Melanocyte of skin (primary cell): ENCODE data around the gene CLEC4C. TPM values are rescaled to one million over a fixed set of nuclear protein-coding genes. Genes with fewer than 3 reads are reported as not detected.

ENCODE experiments used
- small RNA-seq, 2 donors: library from RNA; depleted of rRNA; stranded (forward); fragments of <200 nt; gene quantifications; one replicate each; pipeline ENCODE3, GENCODE V24; 2012
- total RNA-seq, 2 donors: library from RNA; depleted of rRNA; stranded (reverse); fragments of >200 nt; gene quantifications; 2 replicates each; pipeline ENCODE4 v1.2.3, GENCODE V29; 2012

Gene CLEC4C, protein sequence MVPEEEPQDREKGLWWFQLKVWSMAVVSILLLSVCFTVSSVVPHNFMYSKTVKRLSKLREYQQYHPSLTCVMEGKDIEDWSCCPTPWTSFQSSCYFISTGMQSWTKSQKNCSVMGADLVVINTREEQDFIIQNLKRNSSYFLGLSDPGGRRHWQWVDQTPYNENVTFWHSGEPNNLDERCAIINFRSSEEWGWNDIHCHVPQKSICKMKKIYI
- not detected for total RNA-seq

DNA sequence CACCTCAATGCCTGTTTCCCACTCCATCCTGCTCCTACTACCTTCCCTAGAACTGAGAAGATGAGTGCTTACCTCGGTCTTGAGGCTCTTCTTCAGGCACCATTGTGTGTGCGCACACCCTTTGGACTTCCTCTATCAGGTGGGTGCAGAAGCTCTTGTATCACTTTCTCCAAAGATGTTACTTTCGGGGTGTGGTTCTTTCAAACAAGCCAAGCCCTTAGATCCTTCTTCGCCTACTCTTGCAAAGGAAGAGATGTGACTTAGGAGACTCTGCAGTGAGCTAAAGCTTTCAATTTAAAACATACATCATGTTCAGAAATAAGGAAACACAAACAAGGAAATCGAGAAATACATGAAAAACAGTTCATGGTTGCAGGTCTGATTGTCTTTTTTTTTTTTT, at the start of gene CLEC4C:
Gene CLEC4C (minus strand): TSS at position 130 of the 400 bp plus-strand sequence. CDS start 27 bp downstream, at position 103.

GRCh38 chr12:7788884-7789528, 41.8 kb upstream of the CLEC4C start, which contains the start of gene NANOG:
TSS of gene NANOG (plus strand) at chr12:7789402. CDS start at chr12:7789615, 213 bp downstream.

GRCh38 chr12:7711133-7711532, 36.0 kb downstream of the CLEC4C start, which contains the start of gene DPPA3:
TSS of gene DPPA3 (plus strand) at chr12:7711433. CDS start at chr12:7711571, 138 bp downstream.

GRCh38 chr12:7695566-7696197, 51.5 kb downstream of the CLEC4C start, which contains the start of gene GDF3:
TSS of gene GDF3 (minus strand) at chr12:7695775. CDS start at chr12:7695728, 47 bp downstream.

Small RNAs within 50 kb of the gene (small RNA-seq; reads per million reads assigned to genes)
- gene RF00019 = 0 reads per million in 2 donors

Other genes with a start within 250 kb of the CLEC4C start
- gene CD163, start 243.6 kb downstream of the CLEC4C start, total RNA-seq = not detected
- gene APOBEC1, start 81.5 kb downstream of the CLEC4C start, total RNA-seq = not detected
- gene GDF3, start 51.6 kb downstream of the CLEC4C start, total RNA-seq = not detected
- not detected for gene DPPA3, start 35.9 kb downstream of the CLEC4C start, total RNA-seq
- not detected for gene NANOGNB, start 17.8 kb upstream of the CLEC4C start, total RNA-seq
- 1 to 10 TPM in 1 of 2 donors, not detected in 1; 1.0 TPM for gene NANOG, start 42.0 kb upstream of the CLEC4C start, total RNA-seq
- gene SLC2A14, start 125.5 kb upstream of the CLEC4C start, total RNA-seq = not detected
- gene SLC2A3, start 188.8 kb upstream of the CLEC4C start, total RNA-seq = 10 to 100 TPM; 40.6 to 70.6 TPM